Mesodermal cell (in vitro differentiated cells): Measurements from ENCODE around the gene NEDD8.
"Not testable (repeated sequence)": the region's sequence is repeated elsewhere in the genome, so short reads cannot be mapped to it uniquely, and the experiment has no call there.

Experiments
- H3K27ac ChIP-seq: 2 replicates; pipeline ENCODE4 v1.7.0; 2013; ENCODE audit warnings: mild to moderate bottlenecking, low read depth, low read length, moderate library complexity; ENCODE audit not compliant: severe bottlenecking
- H3K36me3 ChIP-seq: 2 replicates; pipeline ENCODE4 v1.7.1; 2013; ENCODE audit warnings: mild to moderate bottlenecking, low read length, moderate library complexity; ENCODE audit not compliant: control insufficient read depth, insufficient read depth
- H3K4me1 ChIP-seq: one replicate; pipeline ENCODE4 v1.7.1; 2013; ENCODE audit warnings: mild to moderate bottlenecking, low read length; ENCODE audit not compliant: insufficient read depth, control insufficient read depth, poor library complexity, severe bottlenecking
- H3K4me3 ChIP-seq: 2 replicates; pipeline ENCODE4 v1.7.0; 2013; ENCODE audit warnings: low read length, control low read depth, mild to moderate bottlenecking; ENCODE audit not compliant: insufficient read depth, poor library complexity, severe bottlenecking; ENCODE audit errors: extremely low read depth
- H3K9me3 ChIP-seq: 2 replicates; pipeline ENCODE4 v1.7.1; 2013; ENCODE audit warnings: mild to moderate bottlenecking, low read length, moderate library complexity; ENCODE audit not compliant: control insufficient read depth
- WGBS, 2 experiments: methylation state at CpG; one replicate each; pipeline ENCODE4 v1.1.5; 2013; ENCODE audit warnings: missing lambda C conversion rate in 2 of 2; ENCODE audit not compliant: insufficient coverage in 2 of 2; 5-methylcytosine and 5-hydroxymethylcytosine counted together

The NEDD8 gene

GRCh38 chr14:24216876-24217275 is 15.3 kb downstream of the NEDD8 start:
- no CpG with 5 or more reads among the region's 1 CpG for WGBS, 2 experiments
- H3K4me1 ChIP-seq, result not testable (repeated sequence)

GRCh38 chr14:24216345-24216699 is 15.8 kb downstream of the NEDD8 start:
- H3K9me3 ChIP-seq, result no peaks in the 10 kb centered on the region
- no peak overlapping the region for H3K27ac ChIP-seq
- peaks cover 27% of the 10 kb centered on the region for H3K36me3 ChIP-seq
- 90 to 100% methylated on average over 1 of the region's 2 CpGs for WGBS, 2 experiments
- peaks cover 3% of the 10 kb centered on the region for H3K4me1 ChIP-seq
- peak overlapping the region; percentile 69 for H3K4me3 ChIP-seq

More at GRCh38 chr14:24216876-24217275, 15.3 kb downstream of the NEDD8 start:
- not testable (repeated sequence) for H3K27ac ChIP-seq, H3K4me3 ChIP-seq, H3K9me3 ChIP-seq
- H3K36me3 ChIP-seq, result peaks cover 24% of the 10 kb centered on the region

GRCh38 chr14:24215495-24216344 is 16.4 kb downstream of the NEDD8 start, which contains the start of gene MDP1:
Gene MDP1 (minus strand): TSS chr14:24216066. CDS start chr14:24215955, 111 bp downstream.
- Histone ChIP-seq H3K27ac (peak within 1 kb of the TSS; percentile 5), H3K4me3 (peak within 1 kb of the TSS; percentile 69), H3K36me3 (peaks cover 33% of the 10 kb centered on the region), H3K4me1 (peaks cover 3% of the 10 kb centered on the region), H3K9me3 (no peaks in the 10 kb centered on the region)
- WGBS, 2 experiments, result 2 to 3% methylated on average over 21 to 22 of the region's 40 CpGs

GRCh38 chr14:24213866-24214662 is 18.1 kb downstream of the NEDD8 start:
- Histone ChIP-seq H3K9me3 (no peaks in the 10 kb centered on the region), H3K27ac (peak overlapping the region; percentile 96), H3K36me3 (peaks cover 40% of the 10 kb centered on the region), H3K4me3 (peak overlapping the region; percentile 66), H3K4me1 (peaks cover 3% of the 10 kb centered on the region)
- WGBS, 2 experiments, result 91 to 98% methylated on average over 6 to 7 of the region's 7 CpGs

- H3K36me3 ChIP-seq, result peaks cover 43% of the 10 kb centered on the region
- whole genome bisulfite sequencing, 2 experiments, result 0 to 1% methylated on average over 32 to 33 of the region's 53 CpGs
- H3K4me3 ChIP-seq, result peak within 1 kb of the TSS; percentile 66
- H3K4me1 ChIP-seq, result peaks cover 3% of the 10 kb centered on the region
- H3K27ac ChIP-seq, result peak within 1 kb of the TSS; percentile 96
- H3K9me3 ChIP-seq, result no peaks in the 10 kb centered on the region
These were observed 19.0 kb downstream of the NEDD8 start, which contains the start of gene CHMP4A for GRCh38 chr14:24212924-24213865. Gene CHMP4A (minus strand): TSS chr14:24213488. CDS start chr14:24213439, 49 bp downstream.

GRCh38 chr14:24211311-24211710 is 20.9 kb downstream of the NEDD8 start:
- WGBS, 2 experiments, result 96 to 97% methylated on average over 5 to 6 of the region's 6 CpGs
- Histone ChIP-seq H3K36me3 (peaks cover 57% of the 10 kb centered on the region), H3K27ac (no peak overlapping the region), H3K9me3 (no peaks in the 10 kb centered on the region), H3K4me3 (no peak overlapping the region), H3K4me1 (peaks cover 3% of the 10 kb centered on the region)

- Histone ChIP-seq H3K27ac (no peak overlapping the region), H3K36me3 (peaks cover 81% of the 10 kb centered on the region)
- 94 to 100% methylated on average over 1 to 2 of the region's 2 CpGs for WGBS, 2 experiments
These were observed 24.5 kb downstream of the NEDD8 start for GRCh38 chr14:24207625-24208024.

GRCh38 chr14:24207104-24207551 is 25.0 kb downstream of the NEDD8 start:
- Histone ChIP-seq H3K27ac (no peak overlapping the region), H3K36me3 (peaks cover 83% of the 10 kb centered on the region), H3K9me3 (no peaks in the 10 kb centered on the region), H3K4me3 (no peak overlapping the region), H3K4me1 (no peaks in the 10 kb centered on the region)
- WGBS, 2 experiments, result 96 to 100% methylated on average over 5 of the region's 5 CpGs

More at GRCh38 chr14:24207625-24208024, 24.5 kb downstream of the NEDD8 start:
- no peaks in the 10 kb centered on the region for H3K9me3 ChIP-seq
- H3K4me1 ChIP-seq, result no peaks in the 10 kb centered on the region
- no peak overlapping the region for H3K4me3 ChIP-seq

GRCh38 chr14:24206260-24207103 is 25.7 kb downstream of the NEDD8 start:
- no peak overlapping the region for H3K27ac ChIP-seq
- H3K9me3 ChIP-seq, result peaks cover 2% of the 10 kb centered on the region
- 90 to 97% methylated on average over 9 to 10 of the region's 11 CpGs for WGBS, 2 experiments
- no peaks in the 10 kb centered on the region for H3K4me1 ChIP-seq
- H3K4me3 ChIP-seq, result no peak overlapping the region
- peaks cover 84% of the 10 kb centered on the region for H3K36me3 ChIP-seq
